ENCODE results near the gene AQP2. TPM values are rescaled to one million over a fixed set of nuclear protein-coding genes. Genes with fewer than 3 reads are reported as not detected.

The AQP2 gene
- total and polyA plus RNA-seq, 4 donors = not detected

GRCh38 chr12:49903351-49903699 is 47.2 kb upstream of the AQP2 start:
- TF ChIP-seq FOXA2 (IDR thresholded peaks at IDR 0.05) = no peak
- TF ChIP-seq SP1 (IDR thresholded peaks at IDR 0.05) = no peak
- TF ChIP-seq YY1 (IDR thresholded peaks at IDR 0.05) = no peak
- TF ChIP-seq ATF3 (IDR thresholded peaks at IDR 0.05) = no peak
- TF ChIP-seq RXRA (IDR thresholded peaks at IDR 0.05) = no peak
- TF ChIP-seq, protein P1, sequence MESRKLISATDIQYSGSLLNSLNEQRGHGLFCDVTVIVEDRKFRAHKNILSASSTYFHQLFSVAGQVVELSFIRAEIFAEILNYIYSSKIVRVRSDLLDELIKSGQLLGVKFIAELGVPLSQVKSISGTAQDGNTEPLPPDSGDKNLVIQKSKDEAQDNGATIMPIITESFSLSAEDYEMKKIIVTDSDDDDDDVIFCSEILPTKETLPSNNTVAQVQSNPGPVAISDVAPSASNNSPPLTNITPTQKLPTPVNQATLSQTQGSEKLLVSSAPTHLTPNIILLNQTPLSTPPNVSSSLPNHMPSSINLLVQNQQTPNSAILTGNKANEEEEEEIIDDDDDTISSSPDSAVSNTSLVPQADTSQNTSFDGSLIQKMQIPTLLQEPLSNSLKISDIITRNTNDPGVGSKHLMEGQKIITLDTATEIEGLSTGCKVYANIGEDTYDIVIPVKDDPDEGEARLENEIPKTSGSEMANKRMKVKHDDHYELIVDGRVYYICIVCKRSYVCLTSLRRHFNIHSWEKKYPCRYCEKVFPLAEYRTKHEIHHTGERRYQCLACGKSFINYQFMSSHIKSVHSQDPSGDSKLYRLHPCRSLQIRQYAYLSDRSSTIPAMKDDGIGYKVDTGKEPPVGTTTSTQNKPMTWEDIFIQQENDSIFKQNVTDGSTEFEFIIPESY (IDR thresholded peaks at IDR 0.05) = no peak
- TF ChIP-seq JUND (IDR thresholded peaks at IDR 0.05) = no peak
- no peak for TF ChIP-seq HNF4A (conservative IDR thresholded peaks at IDR 0.05)
- no peak for TF ChIP-seq NR2F2 (IDR thresholded peaks at IDR 0.05)
- TF ChIP-seq, protein P2, sequence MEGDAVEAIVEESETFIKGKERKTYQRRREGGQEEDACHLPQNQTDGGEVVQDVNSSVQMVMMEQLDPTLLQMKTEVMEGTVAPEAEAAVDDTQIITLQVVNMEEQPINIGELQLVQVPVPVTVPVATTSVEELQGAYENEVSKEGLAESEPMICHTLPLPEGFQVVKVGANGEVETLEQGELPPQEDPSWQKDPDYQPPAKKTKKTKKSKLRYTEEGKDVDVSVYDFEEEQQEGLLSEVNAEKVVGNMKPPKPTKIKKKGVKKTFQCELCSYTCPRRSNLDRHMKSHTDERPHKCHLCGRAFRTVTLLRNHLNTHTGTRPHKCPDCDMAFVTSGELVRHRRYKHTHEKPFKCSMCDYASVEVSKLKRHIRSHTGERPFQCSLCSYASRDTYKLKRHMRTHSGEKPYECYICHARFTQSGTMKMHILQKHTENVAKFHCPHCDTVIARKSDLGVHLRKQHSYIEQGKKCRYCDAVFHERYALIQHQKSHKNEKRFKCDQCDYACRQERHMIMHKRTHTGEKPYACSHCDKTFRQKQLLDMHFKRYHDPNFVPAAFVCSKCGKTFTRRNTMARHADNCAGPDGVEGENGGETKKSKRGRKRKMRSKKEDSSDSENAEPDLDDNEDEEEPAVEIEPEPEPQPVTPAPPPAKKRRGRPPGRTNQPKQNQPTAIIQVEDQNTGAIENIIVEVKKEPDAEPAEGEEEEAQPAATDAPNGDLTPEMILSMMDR (IDR thresholded peaks at IDR 0.05; ENCODE audit: low read depth, low read length, missing input control) = no peak
- TF ChIP-seq HNF4G (IDR thresholded peaks at IDR 0.05) = no peak
- TF ChIP-seq EGR1 (IDR thresholded peaks at IDR 0.05; ENCODE audit: low read depth in 2 of 2) = no peak
- TF ChIP-seq FOXA1 (IDR thresholded peaks at IDR 0.05) = no peak
- TF ChIP-seq, protein P3, sequence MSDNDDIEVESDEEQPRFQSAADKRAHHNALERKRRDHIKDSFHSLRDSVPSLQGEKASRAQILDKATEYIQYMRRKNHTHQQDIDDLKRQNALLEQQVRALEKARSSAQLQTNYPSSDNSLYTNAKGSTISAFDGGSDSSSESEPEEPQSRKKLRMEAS (IDR thresholded peaks at IDR 0.05) = no peak
- no peak for TF ChIP-seq RAD21 (IDR thresholded peaks at IDR 0.05)
- TF ChIP-seq REST (IDR thresholded peaks at IDR 0.05) = no peak
- Histone ChIP-seq H3K9me3 (ENCODE audit: control insufficient read depth in 4 of 4, low read length in 3 of 4) (no peaks in the 10 kb centered on the region), H3K36me3 (ENCODE audit: control insufficient read depth in 4 of 4, insufficient read depth in 3 of 4, low read depth in 1 of 4, low read length in 3 of 4) (no peaks in the 10 kb centered on the region), H3K9ac (ENCODE audit: low read depth in 1 of 2, low read length in 2 of 2) (no peak overlapping the region), H3K27me3 (ENCODE audit: control insufficient read depth in 4 of 4, insufficient read depth in 4 of 4, low read length in 3 of 4) (no peaks in the 10 kb centered on the region), H3K27ac (ENCODE audit: low read depth in 1 of 2, low read length in 2 of 2) (no peak overlapping the region), H3K4me3 (ENCODE audit: low read depth in 1 of 3, low read length in 3 of 3) (no peak overlapping the region), H3K4me1 (ENCODE audit: control insufficient read depth in 4 of 4, insufficient read depth in 4 of 4, low read length in 3 of 4) (no peaks in the 10 kb centered on the region)
- WGBS = 63% methylated on average over 12 of the region's 12 CpGs
- no peak for DNase-seq (ENCODE audit: low spot score)

All from liver (tissue), 9 donors.